HEK293 (cell line): ENCODE measurements around the gene LBX2.

Source experiments
- BCL11B ChIP-seq: fragments of 450-650 bp; formaldehyde crosslinking; IDR thresholded peaks from 2 replicates; pipeline ENCODE4 v1.5.1; 2016; ENCODE audit warnings: low read depth, missing biosample characterization, missing genetic modification characterization
- GFI1B ChIP-seq: fragments of 450-650 bp; formaldehyde crosslinking; IDR thresholded peaks from 2 replicates; pipeline ENCODE4 v1.5.1; 2016; ENCODE audit warnings: missing biosample characterization, missing genetic modification characterization
- GLI2 ChIP-seq: fragments of 450-650 bp; formaldehyde crosslinking; IDR thresholded peaks from 2 replicates; pipeline ENCODE4; 2017; ENCODE audit warnings: missing biosample characterization, missing genetic modification characterization, low read depth, borderline replicate concordance
- GLI4 ChIP-seq: fragments of 450-650 bp; formaldehyde crosslinking; IDR thresholded peaks from 2 replicates; pipeline ENCODE4 v1.5.1; 2016; ENCODE audit warnings: missing biosample characterization, missing genetic modification characterization
- IKZF3 ChIP-seq: fragments of 450-650 bp; IDR thresholded peaks from 2 replicates; pipeline ENCODE4 v1.5.0; 2018; ENCODE audit warnings: missing biosample characterization, mild to moderate bottlenecking, missing genetic modification characterization, moderate library complexity
- ZFP69B ChIP-seq: fragments of 450-650 bp; formaldehyde crosslinking; IDR thresholded peaks from 2 replicates; pipeline ENCODE4 v1.5.1; 2016; ENCODE audit warnings: missing biosample characterization, missing genetic modification characterization
- ZNF114 ChIP-seq: fragments of 450-650 bp; formaldehyde crosslinking; IDR thresholded peaks from 2 replicates; pipeline ENCODE4 v1.5.0; 2017; ENCODE audit warnings: missing biosample characterization, missing genetic modification characterization
- ZNF138 ChIP-seq: fragments of 450-650 bp; formaldehyde crosslinking; IDR thresholded peaks from 2 replicates; pipeline ENCODE4 v1.5.1; 2016; ENCODE audit warnings: missing biosample characterization, missing genetic modification characterization, borderline replicate concordance
- ZNF155 ChIP-seq: fragments of 450-650 bp; formaldehyde crosslinking; IDR thresholded peaks from 2 replicates; pipeline ENCODE4 v1.5.1; 2016; ENCODE audit warnings: missing biosample characterization, missing genetic modification characterization
- ZNF157 ChIP-seq: fragments of 450-650 bp; formaldehyde crosslinking; IDR thresholded peaks from 2 replicates; pipeline ENCODE4 v1.5.1; 2016; ENCODE audit warnings: missing biosample characterization, missing genetic modification characterization
- ZNF169 ChIP-seq: fragments of 450-650 bp; formaldehyde crosslinking; IDR thresholded peaks from 2 replicates; pipeline ENCODE4 v1.5.1; 2016; ENCODE audit warnings: missing biosample characterization, missing genetic modification characterization
- ZNF2 ChIP-seq: fragments of 450-650 bp; formaldehyde crosslinking; IDR thresholded peaks from 2 replicates; pipeline ENCODE4 v1.5.1; 2016; ENCODE audit warnings: missing biosample characterization, missing genetic modification characterization
- ZNF292 ChIP-seq: fragments of 450-650 bp; formaldehyde crosslinking; IDR thresholded peaks from 2 replicates; pipeline ENCODE4 v1.5.1; 2016; ENCODE audit warnings: low read depth, missing biosample characterization, missing genetic modification characterization, borderline replicate concordance
- ZNF311 ChIP-seq: fragments of 450-650 bp; formaldehyde crosslinking; IDR thresholded peaks from 2 replicates; pipeline ENCODE4 v1.5.1; 2017; ENCODE audit warnings: missing biosample characterization, missing genetic modification characterization, borderline replicate concordance
- ZNF510 ChIP-seq: fragments of 450-650 bp; formaldehyde crosslinking; IDR thresholded peaks from 2 replicates; pipeline ENCODE4 v1.5.1; 2018; ENCODE audit warnings: mild to moderate bottlenecking, missing genetic modification characterization, missing biosample characterization; ENCODE audit not compliant: insufficient replicate concordance
- ZNF529 ChIP-seq: fragments of 450-650 bp; formaldehyde crosslinking; IDR thresholded peaks from 2 replicates; pipeline ENCODE4 v1.5.1; 2017; ENCODE audit warnings: missing genetic modification characterization, missing biosample characterization; ENCODE audit not compliant: insufficient replicate concordance
- ZNF571 ChIP-seq: fragments of 450-650 bp; formaldehyde crosslinking; IDR thresholded peaks from 2 replicates; pipeline ENCODE4 v1.5.0; 2017; ENCODE audit warnings: missing biosample characterization, missing genetic modification characterization
- ZNF626 ChIP-seq: fragments of 450-650 bp; sonication (Bioruptor Pico); formaldehyde crosslinking; IDR thresholded peaks from 2 replicates; pipeline ENCODE4 v1.5.1; 2018; ENCODE audit warnings: missing biosample characterization, missing genetic modification characterization, inconsistent platforms
- ZNF654 ChIP-seq: fragments of 450-650 bp; formaldehyde crosslinking; IDR thresholded peaks from 2 replicates; pipeline ENCODE4 v1.5.1; 2016; ENCODE audit warnings: low read depth, missing biosample characterization, missing genetic modification characterization
- ZNF791 ChIP-seq: fragments of 450-650 bp; formaldehyde crosslinking; IDR thresholded peaks from 2 replicates; pipeline ENCODE4 v1.5.1; 2016; ENCODE audit warnings: missing biosample characterization, missing genetic modification characterization
- ZNF843 ChIP-seq: fragments of 450-650 bp; formaldehyde crosslinking; IDR thresholded peaks from 2 replicates; pipeline ENCODE4 v1.5.1; 2016; ENCODE audit warnings: missing biosample characterization, missing genetic modification characterization
- TF ChIP-seq, protein P1 (sequence below): fragments of 450-650 bp; formaldehyde crosslinking; IDR thresholded peaks from 2 replicates; pipeline ENCODE4 v1.5.1; 2016; ENCODE audit warnings: missing biosample characterization, missing genetic modification characterization
- TF ChIP-seq, protein P2 (sequence below): fragments of 450-650 bp; formaldehyde crosslinking; IDR thresholded peaks from 2 replicates; pipeline ENCODE4 v1.5.1; 2016; ENCODE audit warnings: missing biosample characterization, missing genetic modification characterization
- TF ChIP-seq, protein P3 (sequence below): fragments of 450-650 bp; formaldehyde crosslinking; IDR thresholded peaks from 2 replicates; pipeline ENCODE4 v1.5.1; 2016; ENCODE audit warnings: missing biosample characterization, missing genetic modification characterization
- TF ChIP-seq, protein P4 (sequence below): fragments of 450-650 bp; formaldehyde crosslinking; IDR thresholded peaks from 2 replicates; pipeline ENCODE4 v1.5.1; 2016; ENCODE audit warnings: missing biosample characterization, missing genetic modification characterization, borderline replicate concordance
- TF ChIP-seq, protein P5 (sequence below): fragments of 450-650 bp; formaldehyde crosslinking; IDR thresholded peaks from 2 replicates; pipeline ENCODE4 v1.5.1; 2016; ENCODE audit warnings: missing biosample characterization, missing genetic modification characterization

LBX2 gene

DNA sequence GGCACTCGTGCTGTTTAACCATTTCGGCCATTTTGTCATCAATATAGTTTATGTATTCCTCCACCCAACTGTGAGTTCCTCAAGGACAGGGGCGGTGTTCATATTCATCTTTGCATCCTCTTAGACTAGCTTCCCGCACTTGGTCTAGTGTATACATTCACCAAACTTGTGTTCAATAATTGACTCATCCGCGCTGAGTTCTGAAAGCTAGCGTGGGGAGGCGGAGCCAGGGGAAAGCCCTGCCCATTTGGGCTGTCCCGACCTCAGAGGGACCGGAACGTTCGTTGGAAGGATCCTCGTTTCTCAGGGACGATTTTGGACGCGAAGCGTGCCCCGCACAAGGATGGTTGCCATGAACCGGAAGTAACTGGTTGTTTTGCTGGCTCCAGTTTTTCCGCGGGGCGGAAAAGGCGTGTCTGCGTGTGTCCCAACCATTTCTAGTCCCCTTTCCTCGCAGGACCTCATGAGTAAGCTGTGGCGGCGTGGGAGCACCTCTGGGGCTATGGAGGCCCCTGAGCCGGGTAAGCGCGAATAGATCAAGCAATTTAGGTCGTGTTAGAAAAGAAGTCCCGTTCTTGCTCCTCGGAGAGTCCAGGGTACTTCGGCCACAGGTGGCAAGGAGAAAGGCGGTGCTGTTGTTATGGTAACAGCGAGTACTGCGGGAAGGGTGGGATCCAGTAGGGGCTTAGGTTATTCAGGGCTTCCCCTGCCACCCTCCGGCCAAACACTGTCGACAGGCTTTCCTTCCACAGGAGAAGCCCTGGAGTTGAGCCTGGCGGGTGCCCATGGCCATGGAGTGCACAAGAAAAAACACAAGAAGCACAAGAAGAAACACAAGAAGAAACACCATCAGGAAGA, 44.5 kb downstream of the LBX2 start, which contains the start of gene INO80B (continued):
- TF ChIP-seq ZNF169 = no peak
- TF ChIP-seq, protein P1, sequence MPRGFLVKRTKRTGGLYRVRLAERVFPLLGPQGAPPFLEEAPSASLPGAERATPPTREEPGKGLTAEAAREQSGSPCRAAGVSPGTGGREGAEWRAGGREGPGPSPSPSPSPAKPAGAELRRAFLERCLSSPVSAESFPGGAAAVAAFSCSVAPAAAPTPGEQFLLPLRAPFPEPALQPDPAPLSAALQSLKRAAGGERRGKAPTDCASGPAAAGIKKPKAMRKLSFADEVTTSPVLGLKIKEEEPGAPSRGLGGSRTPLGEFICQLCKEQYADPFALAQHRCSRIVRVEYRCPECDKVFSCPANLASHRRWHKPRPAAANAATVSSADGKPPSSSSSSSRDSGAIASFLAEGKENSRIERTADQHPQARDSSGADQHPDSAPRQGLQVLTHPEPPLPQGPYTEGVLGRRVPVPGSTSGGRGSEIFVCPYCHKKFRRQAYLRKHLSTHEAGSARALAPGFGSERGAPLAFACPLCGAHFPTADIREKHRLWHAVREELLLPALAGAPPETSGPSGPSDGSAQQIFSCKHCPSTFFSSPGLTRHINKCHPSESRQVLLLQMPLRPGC = peak; percentile 76
- peak; percentile 71 for TF ChIP-seq ZNF2 (tag by site-specific recombination)
- TF ChIP-seq ZNF157 (tag by site-specific recombination) = no peak
- TF ChIP-seq ZNF626 (tag by site-specific recombination) = no peak
- TF ChIP-seq ZNF292 = no peak
- TF ChIP-seq IKZF3 = no peak
- no peak for TF ChIP-seq ZNF138 (tag by site-specific recombination)
- TF ChIP-seq, protein P2, sequence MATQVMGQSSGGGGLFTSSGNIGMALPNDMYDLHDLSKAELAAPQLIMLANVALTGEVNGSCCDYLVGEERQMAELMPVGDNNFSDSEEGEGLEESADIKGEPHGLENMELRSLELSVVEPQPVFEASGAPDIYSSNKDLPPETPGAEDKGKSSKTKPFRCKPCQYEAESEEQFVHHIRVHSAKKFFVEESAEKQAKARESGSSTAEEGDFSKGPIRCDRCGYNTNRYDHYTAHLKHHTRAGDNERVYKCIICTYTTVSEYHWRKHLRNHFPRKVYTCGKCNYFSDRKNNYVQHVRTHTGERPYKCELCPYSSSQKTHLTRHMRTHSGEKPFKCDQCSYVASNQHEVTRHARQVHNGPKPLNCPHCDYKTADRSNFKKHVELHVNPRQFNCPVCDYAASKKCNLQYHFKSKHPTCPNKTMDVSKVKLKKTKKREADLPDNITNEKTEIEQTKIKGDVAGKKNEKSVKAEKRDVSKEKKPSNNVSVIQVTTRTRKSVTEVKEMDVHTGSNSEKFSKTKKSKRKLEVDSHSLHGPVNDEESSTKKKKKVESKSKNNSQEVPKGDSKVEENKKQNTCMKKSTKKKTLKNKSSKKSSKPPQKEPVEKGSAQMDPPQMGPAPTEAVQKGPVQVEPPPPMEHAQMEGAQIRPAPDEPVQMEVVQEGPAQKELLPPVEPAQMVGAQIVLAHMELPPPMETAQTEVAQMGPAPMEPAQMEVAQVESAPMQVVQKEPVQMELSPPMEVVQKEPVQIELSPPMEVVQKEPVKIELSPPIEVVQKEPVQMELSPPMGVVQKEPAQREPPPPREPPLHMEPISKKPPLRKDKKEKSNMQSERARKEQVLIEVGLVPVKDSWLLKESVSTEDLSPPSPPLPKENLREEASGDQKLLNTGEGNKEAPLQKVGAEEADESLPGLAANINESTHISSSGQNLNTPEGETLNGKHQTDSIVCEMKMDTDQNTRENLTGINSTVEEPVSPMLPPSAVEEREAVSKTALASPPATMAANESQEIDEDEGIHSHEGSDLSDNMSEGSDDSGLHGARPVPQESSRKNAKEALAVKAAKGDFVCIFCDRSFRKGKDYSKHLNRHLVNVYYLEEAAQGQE = no peak
- TF ChIP-seq, protein P3, sequence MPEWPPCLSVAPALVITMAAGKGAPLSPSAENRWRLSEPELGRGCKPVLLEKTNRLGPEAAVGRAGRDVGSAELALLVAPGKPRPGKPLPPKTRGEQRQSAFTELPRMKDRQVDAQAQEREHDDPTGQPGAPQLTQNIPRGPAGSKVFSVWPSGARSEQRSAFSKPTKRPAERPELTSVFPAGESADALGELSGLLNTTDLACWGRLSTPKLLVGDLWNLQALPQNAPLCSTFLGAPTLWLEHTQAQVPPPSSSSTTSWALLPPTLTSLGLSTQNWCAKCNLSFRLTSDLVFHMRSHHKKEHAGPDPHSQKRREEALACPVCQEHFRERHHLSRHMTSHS (tag by site-specific recombination) = no peak
- TF ChIP-seq ZNF791 = no peak
- TF ChIP-seq GLI2 = no peak
- TF ChIP-seq ZNF654 (tag by site-specific recombination) = no peak
- TF ChIP-seq, protein P4, sequence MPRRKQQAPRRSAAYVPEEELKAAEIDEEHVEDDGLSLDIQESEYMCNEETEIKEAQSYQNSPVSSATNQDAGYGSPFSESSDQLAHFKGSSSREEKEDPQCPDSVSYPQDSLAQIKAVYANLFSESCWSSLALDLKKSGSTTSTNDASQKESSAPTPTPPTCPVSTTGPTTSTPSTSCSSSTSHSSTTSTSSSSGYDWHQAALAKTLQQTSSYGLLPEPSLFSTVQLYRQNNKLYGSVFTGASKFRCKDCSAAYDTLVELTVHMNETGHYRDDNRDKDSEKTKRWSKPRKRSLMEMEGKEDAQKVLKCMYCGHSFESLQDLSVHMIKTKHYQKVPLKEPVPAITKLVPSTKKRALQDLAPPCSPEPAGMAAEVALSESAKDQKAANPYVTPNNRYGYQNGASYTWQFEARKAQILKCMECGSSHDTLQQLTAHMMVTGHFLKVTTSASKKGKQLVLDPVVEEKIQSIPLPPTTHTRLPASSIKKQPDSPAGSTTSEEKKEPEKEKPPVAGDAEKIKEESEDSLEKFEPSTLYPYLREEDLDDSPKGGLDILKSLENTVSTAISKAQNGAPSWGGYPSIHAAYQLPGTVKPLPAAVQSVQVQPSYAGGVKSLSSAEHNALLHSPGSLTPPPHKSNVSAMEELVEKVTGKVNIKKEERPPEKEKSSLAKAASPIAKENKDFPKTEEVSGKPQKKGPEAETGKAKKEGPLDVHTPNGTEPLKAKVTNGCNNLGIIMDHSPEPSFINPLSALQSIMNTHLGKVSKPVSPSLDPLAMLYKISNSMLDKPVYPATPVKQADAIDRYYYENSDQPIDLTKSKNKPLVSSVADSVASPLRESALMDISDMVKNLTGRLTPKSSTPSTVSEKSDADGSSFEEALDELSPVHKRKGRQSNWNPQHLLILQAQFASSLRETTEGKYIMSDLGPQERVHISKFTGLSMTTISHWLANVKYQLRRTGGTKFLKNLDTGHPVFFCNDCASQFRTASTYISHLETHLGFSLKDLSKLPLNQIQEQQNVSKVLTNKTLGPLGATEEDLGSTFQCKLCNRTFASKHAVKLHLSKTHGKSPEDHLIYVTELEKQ = peak; percentile 57; the same call in 1 of the 2 replicates
- TF ChIP-seq ZFP69B = peak; percentile 77
- no peak for TF ChIP-seq ZNF114
- no peak for TF ChIP-seq ZNF311 (tag by site-specific recombination)
- TF ChIP-seq ZNF843 (tag by site-specific recombination) = peak; percentile 61; the same call in 1 of the 2 replicates
- no peak for TF ChIP-seq ZNF155 (tag by site-specific recombination)
- TF ChIP-seq ZNF510 = no peak
- TF ChIP-seq GLI4 = 0 out of 2 replicates have a peak, but pooled peaks have one; percentile 31
- TF ChIP-seq, protein P5, sequence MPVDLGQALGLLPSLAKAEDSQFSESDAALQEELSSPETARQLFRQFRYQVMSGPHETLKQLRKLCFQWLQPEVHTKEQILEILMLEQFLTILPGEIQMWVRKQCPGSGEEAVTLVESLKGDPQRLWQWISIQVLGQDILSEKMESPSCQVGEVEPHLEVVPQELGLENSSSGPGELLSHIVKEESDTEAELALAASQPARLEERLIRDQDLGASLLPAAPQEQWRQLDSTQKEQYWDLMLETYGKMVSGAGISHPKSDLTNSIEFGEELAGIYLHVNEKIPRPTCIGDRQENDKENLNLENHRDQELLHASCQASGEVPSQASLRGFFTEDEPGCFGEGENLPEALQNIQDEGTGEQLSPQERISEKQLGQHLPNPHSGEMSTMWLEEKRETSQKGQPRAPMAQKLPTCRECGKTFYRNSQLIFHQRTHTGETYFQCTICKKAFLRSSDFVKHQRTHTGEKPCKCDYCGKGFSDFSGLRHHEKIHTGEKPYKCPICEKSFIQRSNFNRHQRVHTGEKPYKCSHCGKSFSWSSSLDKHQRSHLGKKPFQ = no peak
- no peak for TF ChIP-seq BCL11B (tag by site-specific recombination)
- no peak for TF ChIP-seq ZNF571
- TF ChIP-seq GFI1B (tag by site-specific recombination) = no peak
- no peak for TF ChIP-seq ZNF529 (tag by site-specific recombination)
